ENCODE results near the gene PNLIPRP2.

Gene PNLIPRP2

GRCh38 chr10:116655568-116655967, 34.8 kb downstream of the PNLIPRP2 start:
- DNase-seq (ENCODE audit: low spot score), result no peak

DNA sequence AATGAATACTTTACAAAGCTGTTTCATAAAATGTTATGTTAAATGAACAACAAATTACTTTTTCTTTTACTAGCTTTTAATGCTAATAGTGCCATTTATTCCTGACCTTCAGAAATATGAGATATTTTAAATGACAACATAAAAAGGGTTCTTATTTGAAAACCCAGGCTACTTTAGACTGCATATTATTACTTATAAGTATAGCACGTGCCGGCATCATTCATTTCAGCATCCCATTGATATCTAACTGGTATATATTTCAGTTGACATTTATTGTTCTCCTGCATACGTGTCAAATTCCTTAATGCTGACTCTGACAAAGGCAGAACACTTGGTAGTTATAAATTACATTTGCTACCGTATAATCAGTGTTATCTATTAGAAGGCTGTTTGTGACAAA, 35.3 kb downstream of the PNLIPRP2 start:
- no peak for DNase-seq (ENCODE audit: low spot score)

GRCh38 chr10:116657863-116658551, 37.3 kb downstream of the PNLIPRP2 start:
- no peak for DNase-seq (ENCODE audit: low spot score)

- no peak for DNase-seq (ENCODE audit: low spot score)
Observed at GRCh38 chr10:116659049-116659670, 38.4 kb downstream of the PNLIPRP2 start.

DNA sequence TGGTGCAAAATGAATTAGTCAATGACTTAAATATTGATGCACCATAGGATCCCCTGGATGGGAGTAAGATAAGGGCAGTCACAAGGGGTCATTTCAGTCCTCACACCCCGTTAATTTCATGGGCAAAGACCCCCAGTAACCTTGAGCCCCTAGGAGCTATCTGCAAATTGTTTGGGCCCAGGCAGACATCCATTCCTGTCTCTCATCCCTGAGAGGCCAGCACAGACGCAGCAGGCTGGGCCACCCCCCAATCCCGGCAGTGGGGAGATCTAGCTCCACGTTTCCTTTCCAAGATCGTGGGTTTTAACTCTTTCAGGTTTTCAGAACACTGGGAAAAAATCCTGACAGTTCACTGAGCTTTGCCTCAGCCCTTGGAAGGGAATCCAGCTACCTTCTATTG, 40.1 kb downstream of the PNLIPRP2 start:
- DNase-seq (ENCODE audit: low spot score), result no peak

GRCh38 chr10:116663342-116663741, 42.6 kb downstream of the PNLIPRP2 start:
- no peak for DNase-seq (ENCODE audit: low spot score)

- DNase-seq (ENCODE audit: low spot score), result no peak
Observed at GRCh38 chr10:116664631-116665030, 43.9 kb downstream of the PNLIPRP2 start.

- DNase-seq (ENCODE audit: low spot score), result no peak
Observed at GRCh38 chr10:116665541-116666125, 44.9 kb downstream of the PNLIPRP2 start.

DNA sequence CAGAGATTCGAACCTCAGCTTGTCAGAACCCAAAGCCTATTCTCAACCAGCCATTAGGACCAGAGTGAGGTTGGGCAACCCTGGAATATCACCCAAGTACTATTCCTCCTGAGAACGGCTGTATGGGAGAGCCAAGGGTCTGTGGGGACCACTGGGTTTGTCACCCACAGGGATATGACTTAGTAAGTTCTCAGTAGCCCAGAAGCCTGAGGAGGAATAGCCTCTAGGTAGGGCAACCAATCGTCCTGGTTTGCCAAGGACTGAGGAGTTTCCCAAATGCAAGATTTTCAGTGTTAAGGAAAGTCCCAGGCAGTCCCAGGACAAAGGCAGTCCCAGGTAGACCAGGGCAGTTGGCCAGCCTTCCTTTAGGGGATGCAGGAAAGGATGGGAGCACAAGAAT, 46.7 kb downstream of the PNLIPRP2 start:
- DNase-seq (ENCODE audit: low spot score), result no peak

GRCh38 chr10:116668018-116668417, 47.3 kb downstream of the PNLIPRP2 start:
- no peak for DNase-seq (ENCODE audit: low spot score)

- no peak for DNase-seq (ENCODE audit: low spot score)
Observed at GRCh38 chr10:116668446-116668845, 47.7 kb downstream of the PNLIPRP2 start.

DNA sequence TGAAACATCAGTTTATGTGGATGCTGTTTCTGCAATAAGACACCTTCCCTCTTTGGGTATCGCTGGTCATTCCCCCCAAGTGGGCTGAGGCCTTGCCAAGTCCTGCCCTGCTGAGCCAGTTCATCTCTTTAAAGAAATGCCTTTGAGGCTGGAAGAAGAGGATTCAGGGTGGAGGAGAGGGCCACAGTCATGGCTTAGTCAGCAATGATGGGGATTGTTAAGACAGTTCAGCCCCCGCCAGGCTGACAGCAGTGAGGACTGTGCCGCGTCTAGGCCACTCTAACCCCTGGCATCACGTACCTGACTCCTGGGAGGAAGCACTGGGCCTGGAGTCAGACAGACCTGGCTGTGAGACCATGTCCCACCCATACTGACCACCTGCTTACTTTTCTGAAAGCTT, 48.3 kb downstream of the PNLIPRP2 start:
- DNase-seq (ENCODE audit: low spot score), result no peak

DNA sequence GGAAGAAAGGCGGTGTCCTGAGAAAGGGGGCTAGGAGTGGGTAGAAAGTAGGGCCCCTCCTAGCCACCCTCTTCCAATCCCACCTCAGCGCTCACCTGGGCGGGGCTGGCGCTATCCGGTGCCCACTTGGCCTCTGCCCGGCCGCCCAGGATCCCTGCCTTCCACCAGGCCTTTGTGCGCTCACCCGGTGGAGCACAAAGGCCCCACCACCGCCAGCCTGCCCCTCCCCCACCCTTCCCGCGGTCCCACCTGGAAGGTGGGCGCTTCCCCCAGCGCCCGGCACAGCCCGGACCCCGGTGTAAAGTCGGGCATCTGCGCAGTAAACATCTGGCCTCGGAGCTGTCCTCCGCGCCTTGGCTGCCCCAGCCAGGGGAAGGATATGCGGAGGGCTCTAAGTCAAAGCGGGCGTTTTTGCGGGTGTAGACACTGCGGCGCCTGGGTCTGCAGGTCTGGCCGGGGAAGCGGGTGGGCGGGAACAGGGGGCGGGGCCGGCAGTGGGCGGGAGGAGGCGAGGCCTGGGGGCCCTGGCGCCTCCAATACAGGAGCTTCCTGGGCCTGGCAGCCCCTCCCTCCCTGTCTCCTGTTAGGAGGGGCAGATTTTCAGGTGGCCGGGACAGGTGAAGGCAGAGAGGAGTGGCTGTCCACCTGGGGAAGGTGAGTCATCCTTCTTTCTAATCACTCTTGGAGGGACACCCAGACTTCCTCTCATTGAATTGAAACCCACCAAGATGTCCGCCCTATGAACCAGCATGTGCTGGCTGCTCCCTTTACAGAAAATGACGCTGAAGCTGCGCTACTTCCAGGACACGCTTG, 49.3 kb downstream of the PNLIPRP2 start:
- DNase-seq (ENCODE audit: low spot score), result no peak

DNA sequence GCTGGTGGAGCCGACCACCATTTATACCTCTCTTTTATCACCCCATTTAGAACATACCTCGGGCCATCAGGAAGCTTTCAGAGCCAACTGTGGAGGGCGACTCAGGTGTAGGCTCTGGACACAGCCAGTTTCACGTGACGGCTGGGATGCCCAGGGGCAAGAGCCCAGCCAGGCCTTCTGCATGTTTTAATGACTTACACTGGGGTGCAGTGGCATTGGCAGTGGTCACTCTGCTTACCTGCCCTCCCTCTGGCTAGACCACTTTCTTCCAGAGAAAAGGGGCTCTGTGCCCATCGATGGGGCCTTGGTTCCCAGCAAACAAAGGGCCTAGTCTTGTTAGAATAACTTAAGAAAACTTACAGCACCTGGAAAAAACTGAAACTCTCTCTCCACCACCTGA, 50.0 kb downstream of the PNLIPRP2 start:
- no peak for DNase-seq (ENCODE audit: low spot score)

GRCh38 chr10:116671274-116671926, 50.6 kb downstream of the PNLIPRP2 start:
- DNase-seq (ENCODE audit: low spot score), result no peak

DNA sequence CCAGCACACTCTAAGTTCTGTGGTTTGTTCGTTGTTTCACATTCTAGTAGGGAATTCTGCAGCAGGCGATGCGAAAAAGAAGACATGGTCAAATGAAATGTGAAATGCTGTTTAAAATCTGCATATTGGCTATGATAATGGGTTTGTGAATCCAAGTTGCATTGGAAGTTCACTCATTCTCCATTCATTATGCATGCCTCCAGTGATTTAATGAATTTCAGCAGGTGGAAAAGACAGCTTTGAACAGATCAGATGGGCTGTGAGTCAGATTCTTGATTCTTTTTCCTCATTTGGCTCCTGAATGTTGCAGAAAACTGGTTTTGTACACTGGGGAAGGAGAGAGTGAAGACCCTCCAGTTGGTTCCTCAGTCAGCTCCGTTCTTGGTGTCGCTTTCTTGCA, 52.1 kb downstream of the PNLIPRP2 start:
- DNase-seq (ENCODE audit: low spot score), result no peak

GRCh38 chr10:116673866-116674265, 53.1 kb downstream of the PNLIPRP2 start:
- no peak for DNase-seq (ENCODE audit: low spot score)

DNA sequence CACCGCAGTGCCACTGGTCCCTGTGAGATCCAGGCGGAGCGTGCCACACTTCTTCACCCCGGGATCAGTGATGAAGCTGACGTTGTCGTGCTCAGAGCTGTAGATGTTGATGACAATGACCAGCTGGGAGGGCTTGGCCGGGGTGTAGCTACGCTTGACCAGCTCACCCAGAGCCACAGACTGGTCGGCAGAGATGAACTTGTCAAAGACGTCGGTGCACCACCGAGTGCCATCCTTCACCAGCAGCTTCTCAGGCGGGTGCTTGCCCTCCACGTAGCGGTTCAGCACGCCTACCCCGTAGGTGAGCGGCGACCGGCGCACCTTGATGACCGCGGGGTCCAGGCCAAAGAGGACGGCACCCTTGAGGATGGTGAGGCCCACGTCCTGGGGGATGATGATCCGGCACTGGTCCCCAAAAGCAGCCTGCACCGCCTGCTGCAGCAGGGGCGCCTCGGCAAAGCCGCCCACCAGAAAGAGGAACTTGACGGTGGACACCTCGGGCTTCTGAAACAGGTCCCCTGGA, 54.2 kb downstream of the PNLIPRP2 start:
- DNase-seq (ENCODE audit: low spot score), result no peak

GRCh38 chr10:116676118-116676517, 55.4 kb downstream of the PNLIPRP2 start:
- no peak for DNase-seq (ENCODE audit: low spot score)

- no peak for DNase-seq (ENCODE audit: low spot score)
Observed at GRCh38 chr10:116676633-116677032, 55.9 kb downstream of the PNLIPRP2 start.

- no peak for DNase-seq (ENCODE audit: low spot score)
Observed at GRCh38 chr10:116679351-116679750, 58.6 kb downstream of the PNLIPRP2 start.

- no peak for DNase-seq (ENCODE audit: low spot score)
Observed at GRCh38 chr10:116683166-116683565, 62.4 kb downstream of the PNLIPRP2 start.
